Endothelial cell of umbilical vein (primary cell): ENCODE data around the gene ZNF77. TPM values are rescaled to one million over a fixed set of nuclear protein-coding genes. Genes with fewer than 3 reads are reported as not detected.

ENCODE experiments used
- BruUV-seq: library from RNA; stranded (reverse); fragments of 400-500 nt; replicated peaks from 2 replicates; lab custom pipeline; 2021; lab: Mats Ljungman, UMichigan
- CTCF ChIA-PET: fragments of 300-600, 350-600 bp; sonication (Branson Sonifier 250); formaldehyde crosslinking; loops from one replicate; lab custom pipeline; 2021; ENCODE audit warnings: antibody characterized with exemption, inconsistent platforms; lab: Charles Lee
- POLR2A ChIA-PET: fragments of 300-600, 350-600 bp; sonication (Branson Sonifier 250); formaldehyde crosslinking; loops from one replicate; lab custom pipeline; 2021; ENCODE audit warnings: antibody characterized with exemption, inconsistent platforms; lab: Charles Lee
- DNase-seq: peaks from one replicate; pipeline ENCODE4 v3.0.0-alpha.2; 2011; ENCODE audit warnings: low read depth, low spot score
- FAIRE-seq: peaks from 2 replicates; lab custom pipeline; 2011; peaks lifted over from hg19 to GRCh38; lab: Jason Lieb, UNC
- H2AFZ ChIP-seq: 2 replicates; pipeline ENCODE4 v1.6.0; 2012; ENCODE audit warnings: low read depth, low read length, control low read depth, inconsistent platforms
- H3K27ac ChIP-seq: 2 replicates; pipeline ENCODE4 v1.5.1; 2011; ENCODE audit warnings: low read depth, mild to moderate bottlenecking, control low read depth, low read length, moderate library complexity; ENCODE audit not compliant: insufficient read depth
- H3K27me3 ChIP-seq, 2 experiments: 2 replicates each; pipeline versions ENCODE4 v1.6.0 to v1.6.1; 2011; ENCODE audit warnings: low read length in 2 of 2, mixed read lengths in 1 of 2; ENCODE audit not compliant: control insufficient read depth in 2 of 2, insufficient read depth in 2 of 2
- H3K36me3 ChIP-seq, 2 experiments: 2 replicates in 1 of 2; 3 replicates in 1 of 2; pipeline ENCODE4 v1.5.1; 2011; ENCODE audit warnings: low read length in 2 of 2, mild to moderate bottlenecking in 1 of 2, moderate library complexity in 1 of 2; ENCODE audit not compliant: control insufficient read depth in 2 of 2, insufficient read depth in 2 of 2; ENCODE audit errors: extremely low read depth in 1 of 2
- H3K4me1 ChIP-seq: 3 replicates; pipeline ENCODE4 v1.5.1; 2011; ENCODE audit warnings: mild to moderate bottlenecking, low read length; ENCODE audit not compliant: control insufficient read depth, insufficient read depth; ENCODE audit errors: extremely low read depth
- H3K4me2 ChIP-seq: 2 replicates; pipeline ENCODE4 v1.6.1; 2011; ENCODE audit warnings: low read length, control low read depth, mixed read lengths; ENCODE audit not compliant: insufficient read depth
- H3K4me3 ChIP-seq, 3 experiments: fragments of 200-600 bp in 1 of 3; sonication (generic), shearing (Covaris generic) in 1 of 3; replicated peaks in 1 of 3; 2 replicates each; pipeline ENCODE4 v1.5.1; 2011 to 2016; ENCODE audit warnings: control low read depth in 3 of 3, low read length in 3 of 3, mild to moderate bottlenecking in 2 of 3, inconsistent platforms in 1 of 3, low read depth in 1 of 3, moderate library complexity in 1 of 3; ENCODE audit not compliant: insufficient read depth in 1 of 3
- H3K79me2 ChIP-seq: 2 replicates; pipeline ENCODE4 v1.6.0; 2012; ENCODE audit warnings: low read length, inconsistent platforms; ENCODE audit not compliant: control insufficient read depth, insufficient read depth
- H3K9ac ChIP-seq: replicated peaks from 2 replicates; pipeline ENCODE3; 2011; ENCODE audit warnings: low read length, control low read depth; ENCODE audit not compliant: insufficient read depth; ENCODE audit errors: extremely low read depth
- H3K9me1 ChIP-seq: replicated peaks from 3 replicates; pipeline ENCODE4 v1.6.0; 2011; ENCODE audit warnings: mild to moderate bottlenecking, low read length; ENCODE audit not compliant: control insufficient read depth, insufficient read depth; ENCODE audit errors: extremely low read depth
- H3K9me3 ChIP-seq: replicated peaks from 2 replicates; pipeline ENCODE4 v1.5.1; 2012; ENCODE audit warnings: low read length, inconsistent platforms; ENCODE audit not compliant: control insufficient read depth, insufficient read depth
- H4K20me1 ChIP-seq: replicated peaks from 2 replicates; pipeline ENCODE3; 2011; ENCODE audit warnings: mild to moderate bottlenecking, low read length; ENCODE audit not compliant: control insufficient read depth, insufficient read depth; ENCODE audit errors: extremely low read depth
- EZH2 ChIP-seq: IDR thresholded peaks from 2 replicates; pipeline ENCODE4 v1.6.1; 2012; ENCODE audit warnings: borderline replicate concordance, low read depth, mild to moderate bottlenecking, moderate library complexity, low read length, inconsistent platforms; ENCODE audit not compliant: severe bottlenecking
- FOS ChIP-seq: IDR thresholded peaks from 2 replicates; pipeline ENCODE4 v1.6.1; 2011; ENCODE audit warnings: mild to moderate bottlenecking, low read length, moderate library complexity, borderline replicate concordance; ENCODE audit not compliant: insufficient read depth
- GATA2 ChIP-seq: IDR thresholded peaks from 2 replicates; pipeline ENCODE4 v1.7.0; 2011; ENCODE audit warnings: low read depth, mild to moderate bottlenecking, moderate library complexity, mixed read lengths, low read length; ENCODE audit not compliant: insufficient read length, insufficient read depth
- JUN ChIP-seq: IDR thresholded peaks from 2 replicates; pipeline ENCODE4 v1.6.1; 2011; ENCODE audit warnings: borderline replicate concordance, low read depth; ENCODE audit not compliant: insufficient read length, insufficient read depth
- MYC ChIP-seq: IDR thresholded peaks from one replicate; pipeline ENCODE4 v1.6.1; 2011; ENCODE audit warnings: mild to moderate bottlenecking, low read depth, low read length
- POLR2A ChIP-seq: IDR thresholded peaks from 2 replicates; pipeline ENCODE4 v1.6.1; 2012; ENCODE audit warnings: low read depth, mild to moderate bottlenecking, control low read depth, low read length
- POLR2AphosphoS5 ChIP-seq: IDR thresholded peaks from 2 replicates; pipeline ENCODE4 v1.6.1; 2012; ENCODE audit warnings: low read depth, mild to moderate bottlenecking, control low read depth, low read length, moderate library complexity; ENCODE audit not compliant: insufficient read depth
- dilution Hi-C: fragments of 300-500 bp; cut with MboI; formaldehyde crosslinking; loops from one replicate; pipeline ENCODE4 v1.15.0; 2019; ENCODE audit warnings: low sequenced_read_pairs; ENCODE audit not compliant: extremely low pct_ligation_motif_present
- intact Hi-C: fragments of 100-400 bp; cut with micrococcal nuclease; formaldehyde crosslinking; loops from one replicate; pipeline ENCODE4 v1.10.0; 2022
- polyA plus RNA-seq, 4 experiments: library from polyadenylated mRNA; depleted of rRNA in 3 of 4; stranded (reverse) in 3 of 4; unstranded in 1 of 4; fragments of >200 nt; gene quantifications; 2 replicates each; pipeline versions ENCODE4 v1.2.1 to v1.2.3, GENCODE V29; 2011 to 2012; ENCODE audit warnings: missing spikeins in 1 of 4
- total RNA-seq: library from RNA; stranded (reverse); gene quantifications from 2 replicates; pipeline ENCODE4 v1.2.3, GENCODE V29; 2021
- TF ChIP-seq, protein P1 (sequence below), 2 donors: IDR thresholded peaks; 1 replicate in 1 of 2; 2 replicates in 1 of 2; pipeline ENCODE4 v1.5.1; 2011; ENCODE audit warnings: low read length in 2 of 2, mild to moderate bottlenecking in 2 of 2, moderate library complexity in 2 of 2, control low read depth in 1 of 2, inconsistent platforms in 1 of 2, low read depth in 1 of 2; ENCODE audit not compliant: insufficient read depth in 1 of 2; ENCODE audit errors: extremely low read depth in 1 of 2
- TF ChIP-seq, protein P2 (sequence below): IDR thresholded peaks from 2 replicates; pipeline ENCODE4 v1.6.1; 2011; ENCODE audit not compliant: insufficient read depth, insufficient read length

ZNF77 gene
- total and polyA plus RNA-seq, 2 donors (not counting 3 experiments of a cell fraction or from before 2014, with no cell fraction given), result 5.9 to 10.2 TPM

DNA sequence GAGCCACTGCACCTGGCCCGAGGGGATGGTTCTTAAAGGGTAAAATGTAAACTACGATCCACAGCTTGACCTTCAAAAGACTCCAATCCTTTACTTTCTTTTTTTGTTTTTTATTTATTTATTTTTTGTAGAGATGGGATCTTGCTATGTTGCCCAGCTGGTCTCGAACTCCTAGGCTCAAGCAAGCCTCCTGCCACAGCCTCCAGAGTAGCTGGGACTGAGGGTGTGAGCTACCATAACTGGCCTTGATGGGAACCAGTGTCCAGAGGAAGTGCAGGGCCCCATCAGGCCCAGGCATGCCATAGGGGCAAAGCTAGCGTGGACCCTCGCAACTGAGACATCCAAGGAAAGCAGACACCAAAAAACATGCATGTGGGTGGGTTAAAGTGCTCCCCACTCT, 18.4 kb upstream of the ZNF77 start:
- DNase-seq (no peak), FAIRE-seq (no peak)
- Histone ChIP-seq H3K4me1 (no peaks in the 10 kb centered on the region), H4K20me1 (no peaks in the 10 kb centered on the region), H2AFZ (no peak overlapping the region), H3K27ac (no peak overlapping the region), H3K27me3 (no peaks in the 10 kb centered on the region), H3K9me1 (no peaks in the 10 kb centered on the region), H3K9ac (no peak overlapping the region), H3K4me2 (no peak overlapping the region), H3K36me3 (no peaks in the 10 kb centered on the region), H3K79me2 (no peaks in the 10 kb centered on the region), H3K4me3 (no peak overlapping the region), H3K9me3 (no peaks in the 10 kb centered on the region)
- CTCF ChIA-PET, result interaction anchor here (0.9 to 11.0 kb wide), 20 partner anchors 12 to 340 kb away, joined by 3 to 200 read pairs (median 5); no protein-coding TSS in a partner anchor
- dilution Hi-C loops (no loop called here), intact Hi-C loops (no loop called here)
- TF ChIP-seq, protein P1, sequence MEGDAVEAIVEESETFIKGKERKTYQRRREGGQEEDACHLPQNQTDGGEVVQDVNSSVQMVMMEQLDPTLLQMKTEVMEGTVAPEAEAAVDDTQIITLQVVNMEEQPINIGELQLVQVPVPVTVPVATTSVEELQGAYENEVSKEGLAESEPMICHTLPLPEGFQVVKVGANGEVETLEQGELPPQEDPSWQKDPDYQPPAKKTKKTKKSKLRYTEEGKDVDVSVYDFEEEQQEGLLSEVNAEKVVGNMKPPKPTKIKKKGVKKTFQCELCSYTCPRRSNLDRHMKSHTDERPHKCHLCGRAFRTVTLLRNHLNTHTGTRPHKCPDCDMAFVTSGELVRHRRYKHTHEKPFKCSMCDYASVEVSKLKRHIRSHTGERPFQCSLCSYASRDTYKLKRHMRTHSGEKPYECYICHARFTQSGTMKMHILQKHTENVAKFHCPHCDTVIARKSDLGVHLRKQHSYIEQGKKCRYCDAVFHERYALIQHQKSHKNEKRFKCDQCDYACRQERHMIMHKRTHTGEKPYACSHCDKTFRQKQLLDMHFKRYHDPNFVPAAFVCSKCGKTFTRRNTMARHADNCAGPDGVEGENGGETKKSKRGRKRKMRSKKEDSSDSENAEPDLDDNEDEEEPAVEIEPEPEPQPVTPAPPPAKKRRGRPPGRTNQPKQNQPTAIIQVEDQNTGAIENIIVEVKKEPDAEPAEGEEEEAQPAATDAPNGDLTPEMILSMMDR (IDR thresholded peaks at IDR 0.05; ENCODE audit: extremely low read depth in 1 of 2, insufficient read depth in 1 of 2, low read depth in 1 of 2, low read length in 2 of 2), result no peak
- TF ChIP-seq EZH2 (no peak), POLR2A (no peak), JUN (no peak), GATA2 (no peak), FOS (no peak), MYC (no peak), POLR2AphosphoS5 (no peak)
- TF ChIP-seq, protein P2, sequence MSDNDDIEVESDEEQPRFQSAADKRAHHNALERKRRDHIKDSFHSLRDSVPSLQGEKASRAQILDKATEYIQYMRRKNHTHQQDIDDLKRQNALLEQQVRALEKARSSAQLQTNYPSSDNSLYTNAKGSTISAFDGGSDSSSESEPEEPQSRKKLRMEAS, result no peak
- no TSS peak for BruUV-seq
- POLR2A ChIA-PET, result no interaction called here
